ENCODE data around the gene MBNL1. TPM values are rescaled to one million over a fixed set of nuclear protein-coding genes. Genes with fewer than 3 reads are reported as not detected.
A peak's percentile ranks its signal among the peaks of the same experiment; 100 is the strongest.
"Not testable (repeated sequence)": the region's sequence is repeated elsewhere in the genome, so short reads cannot be mapped to it uniquely, and the experiment has no call there.

MBNL1 gene
- total RNA-seq, 4 donors from 2014 or later: 346 to 530 (median 397) TPM

- no peak for TF ChIP-seq CTCF (IDR thresholded peaks at IDR 0.05)
- ATAC-seq (ENCODE audit: low FRiP score) (peak; percentile 93), DNase-seq (ENCODE audit: low spot score) (no peak)
Observed at GRCh38 chr3:152365766-152366593, 97.3 kb downstream of the MBNL1 start.

- not testable (repeated sequence) for DNase-seq (ENCODE audit: low spot score); ATAC-seq (ENCODE audit: low FRiP score)
Observed at GRCh38 chr3:152367192-152367591, 98.5 kb downstream of the MBNL1 start.

DNA sequence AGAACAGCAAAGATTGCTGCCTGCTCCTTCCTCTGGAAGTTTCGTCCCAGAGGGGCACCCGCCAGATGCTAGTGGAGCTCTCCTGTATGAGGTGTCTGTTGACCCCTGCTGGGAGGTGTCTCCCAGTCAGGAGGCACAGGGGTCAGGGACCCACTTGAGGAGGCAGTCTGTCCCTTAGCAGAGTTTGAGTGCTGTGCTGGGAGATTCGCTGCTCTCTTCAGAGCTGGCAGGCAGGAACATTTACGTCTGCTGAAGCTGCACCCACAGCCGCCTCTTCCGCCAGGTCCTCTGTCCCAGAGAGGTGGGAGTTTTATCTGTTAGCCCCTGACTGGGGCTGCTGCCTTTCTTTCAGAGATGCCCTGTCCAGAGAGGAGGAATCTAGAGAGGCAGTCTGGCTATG is 103.9 kb downstream of the MBNL1 start:
- DNase-seq (ENCODE audit: low spot score); ATAC-seq (ENCODE audit: low FRiP score): not testable (repeated sequence)

DNA sequence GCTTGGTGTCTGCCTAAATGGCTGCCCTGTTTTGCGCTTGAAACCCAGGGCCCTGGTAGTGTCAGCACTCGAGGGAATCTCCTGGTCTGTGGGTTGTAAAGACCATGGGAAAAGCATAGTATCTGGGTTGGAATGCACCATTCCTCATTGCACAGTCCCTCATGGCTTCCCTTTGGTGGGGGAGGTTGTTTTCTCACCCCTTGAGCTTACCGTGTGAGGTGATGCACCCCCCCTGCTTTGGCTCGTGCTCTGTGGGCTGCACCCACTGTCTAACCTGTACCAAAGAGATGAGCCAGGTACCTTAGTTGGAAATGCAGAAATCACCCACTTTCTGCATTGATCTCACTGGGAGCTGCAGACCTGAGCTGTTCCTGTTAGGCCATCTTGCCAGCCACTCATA is 104.7 kb downstream of the MBNL1 start:
- TF ChIP-seq CTCF (IDR thresholded peaks at IDR 0.05): no peak
- no peak for ATAC-seq (ENCODE audit: low FRiP score)
- no peak for DNase-seq (ENCODE audit: low spot score)

GRCh38 chr3:152374262-152374990 is 105.7 kb downstream of the MBNL1 start:
- DNase-seq (ENCODE audit: low spot score): no peak
- no peak for TF ChIP-seq CTCF (IDR thresholded peaks at IDR 0.05)
- no peak for ATAC-seq (ENCODE audit: low FRiP score)

- DNase-seq (ENCODE audit: low spot score): no peak
- ATAC-seq (ENCODE audit: low FRiP score): no peak
- no peak for TF ChIP-seq CTCF (IDR thresholded peaks at IDR 0.05)
Observed at GRCh38 chr3:152375546-152375945, 106.8 kb downstream of the MBNL1 start.

DNA sequence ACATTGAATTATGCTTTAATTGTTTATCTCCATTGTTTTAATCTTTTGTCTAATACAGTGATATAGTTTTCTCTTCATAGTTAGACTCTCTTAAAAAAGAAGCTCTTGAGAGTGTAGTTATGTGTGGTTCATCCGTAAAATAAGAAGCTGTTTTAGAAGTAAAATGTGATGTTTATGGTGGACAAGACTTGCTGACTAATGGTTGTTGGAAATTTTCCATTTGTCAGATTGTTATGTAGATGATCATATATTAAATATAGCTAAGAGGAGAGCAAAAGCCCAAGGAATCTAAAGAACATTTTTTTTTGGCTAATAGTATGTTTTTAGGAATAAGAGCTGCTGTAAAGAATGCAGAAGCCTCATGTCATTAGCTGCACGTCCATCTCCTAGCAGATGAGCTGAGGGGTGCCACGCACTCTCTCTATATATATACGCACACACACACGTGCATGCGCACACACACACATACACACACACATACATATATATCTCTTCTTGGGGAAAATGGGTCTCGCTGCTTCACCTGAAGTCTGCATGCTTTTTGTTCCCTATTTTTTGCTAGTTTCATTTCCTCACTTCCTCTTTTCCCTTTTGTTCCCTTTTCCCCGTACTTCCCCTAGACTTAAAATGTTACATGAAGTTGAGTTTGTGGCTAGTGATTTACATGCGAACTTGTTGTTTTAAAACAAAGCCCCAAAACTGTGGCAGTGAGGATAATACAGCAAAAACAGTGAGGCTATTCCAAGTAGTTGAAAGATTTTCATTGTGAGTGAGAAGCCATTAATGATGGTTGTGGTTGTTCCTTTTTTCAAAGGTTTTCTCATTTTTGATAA is 107.8 kb downstream of the MBNL1 start:
- TF ChIP-seq CTCF (IDR thresholded peaks at IDR 0.05): no peak
- no peak for ATAC-seq (ENCODE audit: low FRiP score)
- DNase-seq (ENCODE audit: low spot score): no peak
